ELR (cell line): ENCODE data around the gene GGT1.
"Not testable (repeated sequence)": the region's sequence is repeated elsewhere in the genome, so short reads cannot be mapped to it uniquely, and the experiment has no call there.

Experiments
- DNase-seq: peaks from one replicate; pipeline ENCODE4 v3.0.0-alpha.2; 2015; ENCODE audit warnings: low read depth

GGT1 gene

DNA sequence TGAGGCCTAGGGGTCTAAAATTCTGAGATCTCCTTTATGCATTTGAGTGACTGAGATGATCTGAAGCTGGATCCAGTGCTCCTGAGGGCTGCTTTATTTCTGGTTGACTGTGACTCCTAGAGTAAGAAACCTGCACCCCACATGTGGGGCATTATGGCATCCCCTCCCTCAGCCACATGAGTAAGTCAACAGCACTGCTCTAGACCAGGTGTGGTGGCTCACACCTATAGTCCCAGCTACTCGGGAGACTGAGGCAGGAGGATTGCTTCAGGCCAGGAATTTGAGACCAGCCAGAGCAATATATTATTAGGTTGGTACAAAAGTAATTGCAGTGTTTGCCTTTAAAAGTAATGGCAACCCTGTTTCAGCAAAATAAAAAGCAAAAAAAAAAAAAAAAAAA lies 39.3 kb downstream of the GGT1 start:
- not testable (repeated sequence) for DNase-seq

DNA sequence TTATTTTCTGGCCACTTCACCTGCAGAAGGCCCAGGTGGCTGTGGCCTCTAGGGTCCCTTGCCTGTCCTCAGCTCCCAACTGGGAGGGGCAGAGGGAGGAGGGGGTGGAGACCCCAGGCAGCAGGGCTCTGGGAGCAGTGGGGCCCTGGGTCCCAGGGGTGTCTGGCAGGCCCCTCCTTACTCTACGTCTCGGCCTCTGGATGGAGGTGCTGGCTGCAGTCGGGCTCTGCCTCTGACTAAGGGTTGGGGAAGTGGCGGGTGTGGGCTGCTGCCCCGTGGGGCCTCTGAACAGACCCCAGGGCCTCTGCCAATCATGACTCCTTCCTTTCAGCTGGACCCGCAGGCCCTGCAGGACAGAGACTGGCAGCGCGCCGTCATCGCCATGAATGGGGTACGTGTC lies 41.4 kb downstream of the GGT1 start:
- not testable (repeated sequence) for DNase-seq

DNA sequence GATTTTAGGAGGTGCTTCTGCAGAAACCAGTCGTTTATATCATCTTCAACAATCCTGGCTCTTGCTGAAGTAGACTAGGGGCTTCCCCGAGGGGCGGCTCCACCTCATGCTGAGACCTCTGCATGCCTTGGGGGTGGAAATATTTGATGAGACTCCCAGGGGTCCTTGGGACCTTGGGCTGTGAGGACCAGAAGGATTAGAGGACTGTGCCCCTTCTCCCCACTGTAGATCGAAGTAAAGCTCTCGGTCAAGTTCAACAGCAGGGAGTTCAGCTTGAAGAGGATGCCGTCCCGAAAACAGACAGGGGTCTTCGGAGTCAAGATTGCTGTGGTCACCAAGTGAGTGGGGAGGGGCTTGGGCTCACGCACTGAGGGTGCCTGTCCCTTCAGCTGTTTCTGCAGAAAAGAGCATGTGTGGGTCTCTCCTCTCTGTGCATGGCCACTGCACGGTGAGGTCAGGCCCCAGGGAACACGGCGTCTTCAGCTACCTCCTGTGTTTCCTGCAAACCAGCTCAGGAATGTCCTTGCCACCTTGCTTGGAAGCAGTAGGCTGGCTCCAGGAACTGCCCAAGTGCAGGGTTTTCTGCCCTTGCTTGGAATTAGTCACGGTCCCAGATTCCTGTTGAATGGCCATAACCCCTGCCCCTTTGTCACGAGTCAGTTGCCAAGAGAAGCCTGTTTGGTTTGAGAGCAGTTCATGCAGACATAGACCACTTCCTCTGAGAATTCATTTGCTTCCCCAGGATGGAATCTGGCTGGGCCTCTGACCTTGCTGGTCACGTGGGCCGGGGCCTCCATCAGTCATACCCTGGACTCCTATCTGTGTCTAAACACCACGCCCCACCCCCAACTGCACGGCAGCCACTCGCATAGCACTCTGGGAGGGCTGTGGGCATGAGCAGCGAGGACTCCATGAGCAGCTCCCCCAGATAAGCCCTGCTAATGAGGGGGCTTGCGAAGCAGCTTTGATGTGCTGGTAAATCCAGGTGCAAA lies 42.7 kb downstream of the GGT1 start:
- not testable (repeated sequence) for DNase-seq

DNA sequence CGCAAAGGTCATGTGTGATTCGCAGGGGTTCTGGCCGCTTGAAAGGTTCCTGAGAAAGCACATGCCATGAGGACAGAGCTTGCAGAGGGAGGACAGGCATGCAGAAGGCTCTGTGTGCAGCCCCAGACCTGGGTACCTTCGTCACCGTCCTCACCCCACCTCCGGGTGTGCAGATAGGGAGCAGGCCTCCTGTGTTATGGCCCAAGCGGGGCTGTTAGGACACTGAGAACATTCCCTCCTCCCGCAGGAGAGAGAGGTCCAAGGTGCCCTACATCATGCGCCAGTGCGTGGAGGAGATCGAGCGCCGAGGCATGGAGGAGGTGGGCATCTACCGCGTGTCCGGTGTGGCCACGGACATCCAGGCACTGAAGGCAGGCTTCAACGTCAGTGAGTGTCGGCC lies 43.8 kb downstream of the GGT1 start:
- DNase-seq: not testable (repeated sequence)

DNA sequence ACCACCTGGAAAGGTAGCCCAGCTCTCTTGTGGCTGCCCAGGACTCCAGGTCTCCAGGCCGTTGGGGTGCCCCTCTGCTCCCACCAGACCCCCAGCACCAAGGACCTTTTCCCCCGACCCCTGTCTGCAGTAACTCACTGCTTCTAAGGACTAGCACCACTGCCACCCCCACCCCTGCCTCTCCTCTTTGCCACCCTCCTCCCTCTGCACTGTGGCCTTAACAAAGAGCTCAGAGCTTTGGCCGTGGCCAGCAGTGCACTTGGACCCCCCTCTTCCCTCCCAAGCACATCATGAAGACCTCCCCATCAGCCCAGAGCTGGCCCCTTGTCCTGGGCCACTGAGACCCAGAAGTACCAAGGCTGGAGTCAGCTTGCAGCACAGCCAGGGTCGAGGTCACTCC lies 46.4 kb downstream of the GGT1 start:
- DNase-seq: not testable (repeated sequence)

DNA sequence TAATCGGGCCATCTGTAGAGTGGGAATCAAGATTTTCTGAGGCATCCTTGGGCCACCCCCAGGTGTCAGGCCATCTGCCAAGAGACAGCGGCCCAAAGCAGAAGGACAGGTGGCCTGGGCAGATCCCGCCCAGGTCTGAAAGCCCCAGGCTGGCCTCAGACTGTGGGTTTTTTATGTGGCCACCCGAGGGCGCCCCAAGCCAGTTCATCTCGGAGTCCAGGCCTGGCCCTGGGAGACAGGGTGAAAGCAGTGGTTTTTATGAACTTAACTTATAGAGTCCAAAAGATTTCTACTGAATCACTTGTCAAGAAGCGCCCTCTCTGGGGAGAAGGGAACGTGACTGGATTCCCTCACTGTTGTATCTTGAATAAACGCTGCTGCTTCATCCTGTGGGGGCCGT lies 47.9 kb downstream of the GGT1 start:
- not testable (repeated sequence) for DNase-seq

DNA sequence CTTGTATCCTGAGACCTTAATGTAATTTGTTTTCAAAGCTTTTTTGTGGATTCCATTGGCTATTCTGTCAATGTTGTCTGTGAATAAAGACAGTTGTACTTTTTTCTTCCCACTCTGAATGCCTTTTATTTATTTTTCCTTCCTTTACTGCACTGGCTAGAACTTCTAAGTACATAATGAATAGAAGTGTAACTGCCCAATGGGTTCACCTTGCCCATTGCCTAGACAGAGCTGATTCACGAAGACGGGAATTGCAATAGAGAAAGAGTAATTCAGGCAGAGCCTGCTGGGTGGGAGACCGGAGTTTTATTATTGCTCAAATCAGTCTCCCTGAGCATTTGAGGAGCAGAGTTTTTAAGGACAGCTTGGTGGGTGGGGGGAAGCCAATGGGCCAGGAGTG lies 62.4 kb downstream of the GGT1 start:
- not testable (repeated sequence) for DNase-seq

DNA sequence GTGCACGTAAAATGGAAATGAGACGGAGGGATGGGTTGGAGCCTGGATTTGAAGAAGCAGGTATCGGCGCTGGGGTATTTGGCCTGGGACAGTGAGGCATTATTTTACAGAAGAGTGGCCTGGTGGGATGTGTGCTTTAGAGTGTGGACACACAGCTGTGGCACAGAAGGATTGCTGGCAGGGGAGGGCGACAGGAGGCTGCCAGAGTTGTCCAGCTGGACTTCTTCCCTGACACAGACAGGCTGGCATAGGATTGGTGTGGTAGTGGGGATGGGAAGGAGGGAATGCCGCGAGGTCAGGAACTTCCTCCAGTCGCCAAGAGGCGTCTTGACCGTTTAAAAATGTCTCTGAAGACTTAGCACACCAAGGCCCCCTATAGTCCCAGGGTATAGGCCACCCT lies 64.9 kb downstream of the GGT1 start:
- DNase-seq: not testable (repeated sequence)

DNA sequence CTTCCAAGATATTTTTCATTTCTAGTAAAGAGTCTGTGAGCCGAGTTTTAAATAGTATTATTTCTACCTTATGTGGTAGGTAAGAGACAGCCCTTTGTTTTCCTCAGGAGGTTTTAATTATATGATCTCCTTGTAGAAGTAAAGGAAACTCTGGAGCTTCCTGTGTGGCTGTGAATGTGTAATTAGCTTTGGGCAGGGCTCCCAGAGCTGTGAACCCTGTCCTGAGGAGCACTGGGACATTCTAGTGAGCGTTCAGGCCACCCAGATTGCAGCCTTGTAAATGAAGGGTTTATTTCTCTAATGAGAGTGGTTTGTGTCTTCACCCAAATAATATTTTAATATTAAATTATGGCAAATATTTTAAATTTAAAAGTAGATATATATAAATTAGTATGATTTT lies 69.5 kb downstream of the GGT1 start:
- not testable (repeated sequence) for DNase-seq
